Heart left ventricle (tissue), 13 donors: ENCODE results near the gene MSX2.
A peak's percentile ranks its signal among the peaks of the same experiment; 100 is the strongest.

Experiments
- POLR2A ChIP-seq, 2 donors: fragments of 450-650 bp; IDR thresholded peaks; one replicate each; pipeline ENCODE4 v1.6.1; 2017; ENCODE audit warnings: antibody characterized with exemption in 2 of 2, mild to moderate bottlenecking in 2 of 2, moderate library complexity in 2 of 2
- TF ChIP-seq, protein P1 (sequence below), 12 donors: fragments of 200-600 bp; sonication (generic) in 4 of 12; IDR thresholded peaks; one replicate each; pipeline versions ENCODE4 v1.5.0 to v1.8.0; 2018 to 2022; ENCODE audit warnings: antibody characterized with exemption in 12 of 12, mild to moderate bottlenecking in 5 of 12
- donor health status: ischemic (EF 13 %, LVEDD 7.1; RV severe dilation, severe dysfunction).
- donor health status: DM: no; HTN: yes; CAD: no.
- donor health status: DM: no; HTN: no; CAD: no.
- donor health status: ischemic (EF 25% LVEDD 6.9; RV normal size, moderate dysfunction).
- donor health status: ischemic (EF 25% LVEDD 5.7; RV mildly dilated, moderate dysfunction).
- donor health status: ischemic (EF 35%, LVEDD 5.7; RV mildly dilated, moderate dysfunction).
- donor health status: nonischemic (EF 11% LVEDD 7.7; RV severe dilation, severe dysfunction).
- donor health status: DM: yes; HTN: yes; CAD: no.
- donor health status: PGD.
- donor health status: ischemic (EF 29% LVEDD 5.4; RV normal size, mild dysfunction).
- donor health status: nonischemic (EF 23%, LVEDD 6.1; RV moderate dilation, normal function).

DNA sequence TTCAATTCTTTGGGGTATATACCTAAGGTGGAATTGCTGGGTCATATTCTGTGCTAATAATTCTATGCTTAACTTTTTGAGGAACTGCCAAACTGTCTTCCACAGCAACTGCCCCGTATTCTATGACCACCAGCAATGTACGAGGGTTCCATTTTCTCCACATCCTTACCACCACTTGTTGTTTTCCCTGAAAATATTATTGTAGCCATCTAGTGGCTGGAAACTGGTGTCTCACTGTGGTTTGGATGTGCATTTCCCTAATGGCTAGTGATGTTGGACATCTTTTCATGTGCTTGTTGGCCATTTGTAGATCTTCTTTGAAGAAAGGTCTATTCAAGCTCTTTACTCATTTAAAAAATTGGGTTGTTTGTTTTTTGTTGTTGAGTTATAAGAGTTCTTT lies 30.7 kb downstream of the MSX2 start:
- TF ChIP-seq, protein P1, sequence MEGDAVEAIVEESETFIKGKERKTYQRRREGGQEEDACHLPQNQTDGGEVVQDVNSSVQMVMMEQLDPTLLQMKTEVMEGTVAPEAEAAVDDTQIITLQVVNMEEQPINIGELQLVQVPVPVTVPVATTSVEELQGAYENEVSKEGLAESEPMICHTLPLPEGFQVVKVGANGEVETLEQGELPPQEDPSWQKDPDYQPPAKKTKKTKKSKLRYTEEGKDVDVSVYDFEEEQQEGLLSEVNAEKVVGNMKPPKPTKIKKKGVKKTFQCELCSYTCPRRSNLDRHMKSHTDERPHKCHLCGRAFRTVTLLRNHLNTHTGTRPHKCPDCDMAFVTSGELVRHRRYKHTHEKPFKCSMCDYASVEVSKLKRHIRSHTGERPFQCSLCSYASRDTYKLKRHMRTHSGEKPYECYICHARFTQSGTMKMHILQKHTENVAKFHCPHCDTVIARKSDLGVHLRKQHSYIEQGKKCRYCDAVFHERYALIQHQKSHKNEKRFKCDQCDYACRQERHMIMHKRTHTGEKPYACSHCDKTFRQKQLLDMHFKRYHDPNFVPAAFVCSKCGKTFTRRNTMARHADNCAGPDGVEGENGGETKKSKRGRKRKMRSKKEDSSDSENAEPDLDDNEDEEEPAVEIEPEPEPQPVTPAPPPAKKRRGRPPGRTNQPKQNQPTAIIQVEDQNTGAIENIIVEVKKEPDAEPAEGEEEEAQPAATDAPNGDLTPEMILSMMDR (IDR thresholded peaks at IDR 0.05), result peak in 2 of 12 donors; percentile 17 to 20
- TF ChIP-seq POLR2A (IDR thresholded peaks at IDR 0.05), result no peak
